PC-3 (cell line): ENCODE measurements around the gene ENDOG. TPM values are rescaled to one million over a fixed set of nuclear protein-coding genes. Genes with fewer than 3 reads are reported as not detected.

Experiments used
- ATAC-seq: fragments of 200-7000 bp; cut with Tn5 transposase; 2 replicates; pipeline ENCODE4 v1.9.1; 2020; ENCODE audit warnings: mild to moderate bottlenecking, moderate library complexity
- BruUV-seq: library from RNA; stranded (reverse); fragments of 400-500 nt; replicated peaks from 2 replicates; lab custom pipeline; 2021; lab: Mats Ljungman, UMichigan
- CTCF ChIA-PET: fragments of 300-600 bp; sonication (Branson Sonifier 250); formaldehyde crosslinking; loops from one replicate; lab custom pipeline; 2022; ENCODE audit warnings: antibody characterized with exemption; lab: Charles Lee
- POLR2A ChIA-PET: fragments of 300-600 bp; sonication (Branson Sonifier 250); formaldehyde crosslinking; loops from one replicate; lab custom pipeline; 2022; ENCODE audit warnings: antibody characterized with exemption; ENCODE audit not compliant: unreplicated experiment; lab: Charles Lee
- DNase-seq: peaks from one replicate; pipeline ENCODE4 v3.0.0-alpha.2; 2015
- H2AFZ ChIP-seq: fragments of 300-600 bp; sonication (generic); 2 replicates; pipeline ENCODE4 v1.6.0; 2016; ENCODE audit warnings: antibody characterized with exemption, low read length
- H3F3A ChIP-seq: fragments of 300-600 bp; sonication (generic); one replicate; pipeline ENCODE4 v1.6.0; 2017; ENCODE audit warnings: antibody characterized with exemption, low read length, control low read depth, mild to moderate bottlenecking; ENCODE audit not compliant: unreplicated experiment
- H3K27ac ChIP-seq: fragments of 300-600 bp; sonication (generic); 2 replicates; pipeline ENCODE4 v1.5.1; 2016; ENCODE audit warnings: mild to moderate bottlenecking, low read length
- H3K27me3 ChIP-seq: fragments of 300-600 bp; sonication (generic); 2 replicates; pipeline ENCODE4 v1.6.1; 2016; ENCODE audit warnings: low read length, mixed read lengths
- H3K36me3 ChIP-seq: fragments of 300-600 bp; sonication (generic); 2 replicates; pipeline ENCODE4 v1.6.1; 2016; ENCODE audit warnings: low read depth, mixed run types, low read length, mixed read lengths
- H3K4me1 ChIP-seq: fragments of 300-600 bp; sonication (generic); 2 replicates; pipeline ENCODE4 v1.5.1; 2016; ENCODE audit warnings: low read length; ENCODE audit not compliant: insufficient read depth
- H3K4me2 ChIP-seq: fragments of 300-600 bp; sonication (generic); 2 replicates; pipeline ENCODE4 v1.6.0; 2016; ENCODE audit warnings: low read length
- H3K4me3 ChIP-seq: fragments of 300-600 bp; sonication (generic); 2 replicates; pipeline ENCODE4 v1.5.1; 2016; ENCODE audit warnings: mild to moderate bottlenecking, low read length, mixed read lengths
- H3K79me2 ChIP-seq: fragments of 300-600 bp; sonication (generic); 2 replicates; pipeline ENCODE4 v1.6.1; 2017; ENCODE audit warnings: low read length, mixed read lengths
- H3K9ac ChIP-seq: fragments of 300-600 bp; sonication (generic); 2 replicates; pipeline ENCODE4 v1.6.0; 2016; ENCODE audit warnings: mild to moderate bottlenecking, low read length
- H3K9me2 ChIP-seq: fragments of 300-600 bp; sonication (generic); replicated peaks from 2 replicates; pipeline ENCODE4 v1.6.1; 2016; ENCODE audit warnings: mixed run types, low read length, mixed read lengths
- H3K9me3 ChIP-seq: fragments of 300-600 bp; sonication (generic); 2 replicates; pipeline ENCODE4 v1.6.1; 2016; ENCODE audit warnings: low read length, mixed read lengths
- H4K20me1 ChIP-seq: fragments of 300-600 bp; sonication (generic); 2 replicates; pipeline ENCODE4 v1.6.1; 2016; ENCODE audit warnings: low read length, mixed read lengths
- CTCF ChIP-seq: fragments of 300-600 bp; sonication (generic); conservative IDR thresholded peaks from 2 replicates; pipeline ENCODE4 v1.5.1; 2017; ENCODE audit warnings: antibody characterized with exemption, low read depth, mild to moderate bottlenecking, low read length
- EZH2 ChIP-seq: fragments of 300-600 bp; sonication (generic); IDR thresholded peaks from one replicate; pipeline ENCODE4 v1.6.1; 2017; ENCODE audit warnings: antibody characterized with exemption, mild to moderate bottlenecking, low read length; ENCODE audit not compliant: unreplicated experiment
- EZH2phosphoT487 ChIP-seq: fragments of 300-600 bp; sonication (generic); IDR thresholded peaks from 2 replicates; pipeline ENCODE4 v1.6.1; 2018; ENCODE audit warnings: mild to moderate bottlenecking, antibody characterized with exemption, low read length, borderline replicate concordance
- intact Hi-C: fragments of 100-400 bp; cut with micrococcal nuclease; formaldehyde crosslinking; loops from 2 replicates; pipeline ENCODE4 v1.9.0; 2023
- total RNA-seq: library from RNA; depleted of rRNA; stranded (reverse); fragments of >200 nt; gene quantifications from 2 replicates; pipeline ENCODE4 v1.2.3, GENCODE V29; 2014

ENDOG gene
- total RNA-seq, 1 experiment from 2014 or later, result 37.0 TPM

DNA sequence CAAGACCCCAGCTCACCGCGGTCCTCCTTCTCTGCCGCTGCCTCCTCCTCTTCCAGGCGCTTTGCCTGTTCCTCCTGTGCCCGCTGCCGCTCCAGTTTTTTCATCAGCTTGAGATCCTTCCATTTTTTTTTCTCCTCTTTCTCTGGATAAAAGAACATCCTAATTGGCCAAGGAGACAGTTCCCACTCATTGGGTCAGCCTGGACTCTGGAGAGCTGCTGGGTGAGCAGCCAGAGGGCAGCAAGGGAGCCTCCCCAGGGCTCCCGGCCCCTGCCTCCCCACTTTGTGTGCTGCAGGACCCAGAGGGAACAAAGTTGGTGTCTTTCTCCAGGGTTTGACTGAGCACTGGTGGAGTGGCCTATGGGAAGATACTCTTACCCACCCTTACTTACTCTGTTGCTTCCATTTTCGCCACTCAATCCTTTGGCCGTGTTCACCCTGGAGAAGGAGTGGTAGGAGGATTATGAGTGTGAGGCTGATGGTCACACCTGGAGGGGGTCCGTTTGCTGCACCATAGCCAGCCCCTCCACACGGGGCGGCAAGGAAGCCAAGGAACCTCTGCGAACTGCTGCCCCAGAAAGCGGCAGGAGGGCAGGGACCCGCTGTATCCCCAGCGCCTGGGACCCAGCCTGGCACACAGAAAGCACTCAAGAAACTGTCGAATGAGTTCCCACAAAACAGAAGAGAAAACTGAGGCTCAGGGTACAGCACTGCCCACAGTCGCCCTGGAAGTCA, 10.6 kb downstream of the ENDOG start:
- H3K36me3 ChIP-seq, result no peaks in the 10 kb centered on the region; the same call in 1 of the 2 replicates
- H3K27me3 ChIP-seq, result no peaks in the 10 kb centered on the region
- peak overlapping the region; percentile 89 for H3K9ac ChIP-seq
- peak overlapping the region; percentile 98 for H3K4me3 ChIP-seq
- H3K27ac ChIP-seq, result no peak overlapping the region
- H3K4me1 ChIP-seq, result peaks cover 9% of the 10 kb centered on the region
- intact Hi-C loops, result no loop called here
- peak overlapping the region; percentile 65 for H2AFZ ChIP-seq
- peak overlapping the region; percentile 100 for H3K4me2 ChIP-seq
- H4K20me1 ChIP-seq, result no peaks in the 10 kb centered on the region
- BruUV-seq, result TSS peak; percentile 43
- no peak for TF ChIP-seq EZH2
- TF ChIP-seq CTCF, result no peak
- TF ChIP-seq EZH2phosphoT487, result no peak
- H3F3A ChIP-seq, result no peaks in the 10 kb centered on the region
- H3K79me2 ChIP-seq, result peaks cover 17% of the 10 kb centered on the region
- no peaks in the 10 kb centered on the region for H3K9me3 ChIP-seq
- POLR2A ChIA-PET, result interaction anchor here (0.5 kb wide), 1 partner anchor 162 kb away, joined by 4 read pairs; no protein-coding TSS in a partner anchor
- peak; percentile 5 for ATAC-seq
- CTCF ChIA-PET, result interaction anchor here (0.7 kb wide), 1 partner anchor 93 kb away, joined by 4 read pairs; no protein-coding TSS in a partner anchor
- no peaks in the 10 kb centered on the region for H3K9me2 ChIP-seq
- DNase-seq, result no peak

GRCh38 chr9:128829477-128830251, 11.4 kb downstream of the ENDOG start, which contains the start of gene SPOUT1:
Gene SPOUT1 (minus strand): TSS chr9:128829794. CDS start chr9:128829780, 14 bp downstream.
- CTCF ChIA-PET, result interaction anchor here (0.6 to 1.1 kb wide), 4 partner anchors 12 to 332 kb away, joined by 4 to 6 read pairs (median 4); partner anchors contain the start of gene ENDOG
- ATAC-seq, result peak; percentile 97
- intact Hi-C loops, result no loop called here

More at GRCh38 chr9:128829477-128830251, 11.4 kb downstream of the ENDOG start, which contains the start of gene SPOUT1:
- peak; percentile 95 for DNase-seq
- peak within 1 kb of the TSS; percentile 100 for H3K4me2 ChIP-seq
- H3K9ac ChIP-seq, result peak within 1 kb of the TSS; percentile 89
- H3K4me1 ChIP-seq, result peaks cover 9% of the 10 kb centered on the region
- H3K9me2 ChIP-seq, result no peaks in the 10 kb centered on the region
- POLR2A ChIA-PET, result interaction anchor here (0.6 kb wide), 1 partner anchor 14 kb away, joined by 5 read pairs; no protein-coding TSS in a partner anchor
- no peaks in the 10 kb centered on the region; the same call in 1 of the 2 replicates for H3K36me3 ChIP-seq
- H3K27ac ChIP-seq, result no peak within 1 kb of the TSS
- peaks cover 17% of the 10 kb centered on the region for H3K79me2 ChIP-seq
- no TSS peak for BruUV-seq
- no peaks in the 10 kb centered on the region for H4K20me1 ChIP-seq
- no peak for TF ChIP-seq CTCF
- TF ChIP-seq EZH2phosphoT487, result no peak
- no peak for TF ChIP-seq EZH2
- H3K27me3 ChIP-seq, result no peaks in the 10 kb centered on the region
- peak within 1 kb of the TSS; percentile 98 for H3K4me3 ChIP-seq
- peak within 1 kb of the TSS; percentile 65 for H2AFZ ChIP-seq
- no peaks in the 10 kb centered on the region for H3K9me3 ChIP-seq
- no peaks in the 10 kb centered on the region for H3F3A ChIP-seq
